Bone marrow (tissue), 2 donors: ENCODE measurements around the gene NDUFB3.
"Not testable (repeated sequence)": the region's sequence is repeated elsewhere in the genome, so short reads cannot be mapped to it uniquely, and the experiment has no call there.

Experiments used
- DNase-seq, 2 donors: peaks; one replicate each; lab custom pipeline; 2025; lab: John Stamatoyannopoulos, UW

NDUFB3 gene

DNA sequence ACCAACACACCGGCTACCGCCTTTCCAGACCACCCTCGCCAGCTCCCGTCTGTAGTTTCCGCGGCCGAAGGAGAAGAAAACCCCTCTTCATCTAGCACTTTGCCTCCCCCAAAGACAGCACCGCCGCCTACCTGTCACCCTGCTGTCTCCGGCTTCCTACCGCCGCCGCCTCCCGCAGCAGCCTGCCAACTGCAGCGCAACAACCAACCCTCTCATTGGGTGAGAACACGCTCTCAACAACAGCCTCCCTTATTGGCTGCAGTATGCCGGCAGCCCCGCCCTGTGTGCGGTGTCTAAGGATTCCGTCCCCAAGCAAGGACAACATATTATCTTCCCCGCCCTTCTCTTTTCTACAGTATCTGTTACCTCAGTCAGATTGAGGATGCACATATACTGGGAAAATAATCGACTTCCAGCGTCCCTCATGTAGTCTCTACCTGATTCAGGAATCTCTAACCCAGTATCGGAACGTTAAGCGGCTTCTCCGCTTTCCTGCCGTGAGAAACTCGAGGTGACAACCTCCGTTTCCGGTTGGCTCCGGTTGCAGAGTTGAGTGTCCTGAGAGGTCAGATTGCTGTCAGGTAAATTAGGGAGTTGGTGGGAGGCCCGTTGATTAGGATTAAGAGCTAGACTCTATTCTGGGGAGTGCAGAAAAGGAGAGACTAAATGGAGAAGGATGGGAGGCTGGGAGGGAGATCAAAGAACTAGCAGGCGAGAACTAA is at the start of gene NDUFB3, which contains the start of gene HYCC2:
Gene NDUFB3 (plus strand): TSS at position 523 of the 722 bp plus-strand sequence. CDS start 6,882 bp downstream, outside the sequence.
Gene HYCC2 (minus strand): TSS at position 193 of the 722 bp plus-strand sequence. CDS start 47,662 bp downstream, outside the sequence.
- DNase-seq = peak; percentile 87 to 93

DNA sequence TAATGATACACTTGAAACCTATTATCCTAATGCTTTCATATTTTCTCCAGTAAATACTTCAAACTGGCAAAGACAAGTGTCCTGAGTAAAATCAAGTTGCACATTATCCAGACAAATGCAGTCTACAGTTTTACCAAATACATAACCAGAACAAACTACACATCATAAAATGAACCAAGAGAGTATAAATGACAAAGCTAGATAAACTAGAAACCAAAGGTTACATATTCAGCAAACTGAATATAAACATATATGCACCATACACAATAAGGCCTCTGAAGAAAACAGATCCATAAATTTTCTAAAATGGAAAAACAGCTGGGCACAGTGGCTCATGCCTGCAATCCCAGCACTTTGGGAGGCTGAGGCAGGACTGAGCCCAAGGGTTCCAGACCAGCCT is 47.3 kb upstream of the NDUFB3 start:
- no peak for DNase-seq

DNA sequence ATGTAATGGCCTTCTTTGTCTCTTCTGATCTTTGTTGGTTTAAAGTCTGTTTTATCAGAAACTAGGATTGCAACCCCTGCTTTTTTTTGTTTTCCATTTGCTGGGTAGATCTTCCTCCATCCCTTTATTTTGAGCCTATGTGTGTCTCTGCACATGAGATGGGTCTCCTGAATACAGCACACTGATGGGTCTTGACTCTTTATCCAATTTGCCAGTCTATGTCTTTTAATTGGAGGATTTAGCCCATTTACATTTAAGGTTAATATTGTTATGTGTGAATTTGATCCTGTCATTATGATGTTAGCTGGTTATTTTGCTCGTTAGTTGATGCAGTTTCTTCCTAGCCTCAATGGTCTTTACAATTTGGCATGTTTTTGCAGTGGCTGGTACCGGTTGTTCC is 37.4 kb upstream of the NDUFB3 start:
- DNase-seq = not testable (repeated sequence)

DNA sequence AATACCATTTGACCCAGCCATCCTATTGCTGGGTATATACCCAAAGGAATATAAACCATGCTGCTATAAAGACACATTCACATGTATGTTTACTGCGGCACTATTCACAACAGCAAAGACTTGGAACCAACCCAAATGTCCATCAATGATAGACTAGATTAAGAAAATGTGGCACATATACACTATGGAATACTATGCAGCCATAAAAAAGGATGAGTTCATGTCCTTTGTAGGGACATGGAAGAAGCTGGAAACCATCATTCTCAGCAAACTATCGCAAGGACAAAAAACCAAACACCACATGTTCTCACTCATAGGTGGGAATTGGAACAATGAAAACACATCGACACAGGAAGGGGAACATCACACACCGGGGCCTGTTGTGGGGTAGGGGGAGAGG is 33.4 kb upstream of the NDUFB3 start:
- not testable (repeated sequence) for DNase-seq

DNA sequence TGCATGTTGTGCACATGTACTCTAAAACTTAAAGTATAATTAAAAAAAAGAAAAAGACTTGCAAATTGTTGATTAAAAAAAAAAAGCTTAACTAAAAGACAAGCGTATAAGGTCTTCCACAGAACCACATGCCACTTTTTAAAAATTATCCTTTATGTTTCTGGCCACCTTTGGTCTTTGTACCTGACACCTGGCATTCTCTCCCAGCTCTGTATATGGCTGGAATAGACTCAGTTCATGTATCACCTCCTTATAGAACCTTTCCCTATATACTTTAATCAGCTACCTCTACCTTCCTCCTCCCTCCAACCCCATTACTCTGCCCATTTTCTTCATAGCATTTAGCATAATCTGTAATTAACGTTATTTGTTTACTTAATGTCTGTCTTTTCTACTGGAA is 32.9 kb upstream of the NDUFB3 start:
- no peak for DNase-seq

DNA sequence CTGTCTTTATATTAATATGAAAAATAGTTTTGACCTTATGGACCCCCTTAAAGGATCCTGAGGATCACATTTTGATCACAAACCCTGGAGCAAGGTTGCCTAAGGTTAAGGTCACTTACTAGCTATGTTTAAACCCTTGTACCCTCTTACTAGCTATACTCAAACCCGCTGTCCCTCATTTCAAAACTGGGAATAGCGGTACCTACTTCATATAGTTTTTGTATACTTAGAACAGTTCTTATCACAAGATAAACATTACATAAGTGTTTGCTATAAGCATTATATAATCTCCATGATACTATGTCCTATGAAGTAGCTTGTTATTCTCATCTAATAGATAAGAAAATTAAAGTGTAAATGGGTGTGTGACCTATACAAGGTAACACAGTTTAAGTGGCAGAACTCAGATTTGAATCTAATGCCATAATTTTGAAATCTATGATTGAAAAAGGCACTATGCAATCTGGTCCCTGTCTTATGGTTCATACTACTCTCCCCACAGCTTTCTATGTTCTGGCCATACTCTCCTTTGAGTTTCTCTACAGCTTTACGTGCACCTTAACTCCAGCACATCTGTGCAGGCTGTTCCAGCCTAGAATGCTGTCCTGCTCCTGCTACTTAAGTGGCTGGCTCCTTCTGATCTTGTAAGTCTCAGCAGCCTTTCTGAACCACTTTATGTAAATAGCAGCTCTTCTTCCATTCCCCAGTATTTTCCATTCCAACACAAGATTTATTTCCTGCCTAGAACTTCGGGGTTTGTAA is 30.8 kb upstream of the NDUFB3 start:
- no peak for DNase-seq

DNA sequence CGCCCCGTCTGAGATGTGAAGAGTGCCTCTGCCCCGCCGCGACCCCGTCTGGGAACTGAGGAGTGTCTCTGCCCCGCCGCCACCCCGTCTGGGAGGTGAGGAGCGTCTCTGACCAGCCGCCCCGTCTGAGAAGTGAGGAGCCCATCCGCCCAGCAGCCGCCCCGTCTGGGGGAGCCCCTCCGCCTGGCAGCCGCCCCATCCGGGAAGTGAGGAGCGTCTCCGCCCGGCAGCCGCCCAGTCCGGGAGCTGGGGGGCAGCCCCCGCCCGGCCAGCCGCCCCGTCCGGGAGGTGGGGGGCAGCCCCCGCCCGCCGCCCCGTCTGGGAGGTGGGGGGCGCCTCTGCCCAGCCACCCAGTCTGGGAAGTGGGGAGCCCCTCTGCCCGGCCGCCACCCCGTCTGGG is 29.4 kb upstream of the NDUFB3 start:
- DNase-seq = not testable (repeated sequence)

DNA sequence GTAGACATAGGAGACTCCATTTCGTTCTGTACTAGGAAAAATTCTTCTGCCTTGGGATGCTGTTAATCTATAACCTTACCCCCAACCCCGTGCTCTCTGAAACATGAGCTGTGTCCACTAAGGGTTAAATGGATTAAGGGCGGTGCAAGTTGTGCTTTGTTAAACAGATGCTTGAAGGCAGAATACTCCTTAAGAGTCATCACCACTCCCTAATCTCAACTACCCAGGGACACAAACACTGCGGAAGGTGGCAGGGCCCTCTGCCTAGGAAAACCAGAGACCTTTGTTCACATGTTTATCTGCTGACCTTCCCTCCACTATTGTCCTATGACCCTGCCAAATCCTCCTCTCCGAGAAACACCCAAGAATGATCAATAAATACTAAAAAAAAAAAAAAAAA is 28.8 kb upstream of the NDUFB3 start:
- DNase-seq = not testable (repeated sequence)

DNA sequence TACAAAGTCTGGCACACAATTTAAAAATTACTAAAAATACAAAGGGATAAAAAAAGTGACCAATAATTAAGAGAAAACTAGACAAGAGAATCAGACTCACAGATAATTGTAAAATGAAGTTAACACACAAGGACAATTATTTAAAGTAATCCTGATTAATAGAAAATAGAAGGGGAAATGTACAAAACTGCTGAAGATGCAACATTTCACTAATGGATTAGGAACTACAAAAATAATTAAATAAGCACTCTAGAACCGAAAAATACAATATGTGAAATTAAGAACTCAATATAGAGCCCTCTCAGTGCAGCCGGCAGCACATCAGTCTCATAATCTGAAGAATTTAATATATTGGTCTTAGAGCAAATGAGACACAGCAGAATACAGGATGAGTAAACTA is 24.9 kb upstream of the NDUFB3 start:
- no peak for DNase-seq

DNA sequence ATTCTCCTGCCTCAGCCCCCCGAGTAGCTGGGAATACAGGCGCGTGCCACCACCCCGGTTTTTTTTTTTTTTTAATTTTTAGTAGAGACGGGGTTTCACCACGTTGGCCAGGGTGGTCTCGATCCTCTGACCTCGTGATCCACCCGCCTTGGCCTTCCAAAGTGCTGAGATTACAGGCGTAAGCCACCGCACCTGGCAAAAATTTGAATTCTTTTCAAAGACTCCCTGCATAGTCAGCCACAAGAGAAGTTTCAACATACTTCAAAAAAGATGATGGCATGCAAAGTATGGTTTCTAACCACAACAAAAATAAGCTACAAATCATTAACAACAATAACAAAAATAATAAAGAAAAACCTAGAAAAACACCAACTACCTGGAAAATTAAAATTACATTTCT is 22.3 kb upstream of the NDUFB3 start:
- no peak for DNase-seq

DNA sequence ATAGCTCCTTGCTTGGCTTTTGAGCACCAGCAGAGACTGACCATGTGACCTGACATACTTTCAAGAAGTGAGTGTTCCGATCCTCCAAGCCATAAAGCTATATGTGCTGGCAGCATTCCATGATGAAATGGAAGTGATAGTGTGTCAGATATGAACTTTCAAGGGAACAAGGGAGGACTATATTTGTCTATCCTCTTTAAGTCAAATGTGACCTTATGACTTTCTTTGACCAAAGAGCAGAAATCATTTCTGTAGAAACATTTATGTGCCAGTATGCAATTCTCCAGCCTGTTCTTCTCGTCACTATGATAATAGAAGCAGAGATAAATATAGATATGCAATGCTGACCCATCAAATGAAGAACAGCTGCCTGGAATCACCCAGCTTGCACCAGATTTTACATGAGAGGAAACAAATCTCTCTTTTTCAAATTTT is 14.7 kb upstream of the NDUFB3 start:
- no peak for DNase-seq

DNA sequence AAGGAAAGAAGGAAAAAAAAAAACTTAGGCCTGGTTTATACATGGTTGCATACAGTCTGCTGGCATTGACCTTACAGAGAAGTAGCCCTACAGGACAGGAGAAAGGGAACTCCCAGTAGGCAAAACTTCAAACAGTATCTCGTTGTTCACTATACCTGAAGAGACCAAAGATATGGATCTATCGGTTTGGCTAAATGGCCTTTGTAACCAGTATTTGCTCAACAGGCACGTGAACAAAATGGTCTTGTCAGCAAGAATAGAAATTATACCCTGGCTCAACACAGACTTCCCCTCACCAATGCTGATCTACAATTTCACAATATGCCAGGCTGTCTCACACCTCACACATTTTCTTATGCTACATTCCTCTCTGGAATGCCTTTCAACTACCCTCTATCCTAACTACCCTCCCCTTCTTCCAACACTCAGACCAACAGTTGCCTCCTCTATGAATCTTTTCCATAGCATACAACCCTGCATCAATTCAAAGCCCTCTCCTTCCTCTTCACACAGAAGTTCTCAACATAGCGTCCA is 14.0 kb upstream of the NDUFB3 start:
- DNase-seq = no peak

DNA sequence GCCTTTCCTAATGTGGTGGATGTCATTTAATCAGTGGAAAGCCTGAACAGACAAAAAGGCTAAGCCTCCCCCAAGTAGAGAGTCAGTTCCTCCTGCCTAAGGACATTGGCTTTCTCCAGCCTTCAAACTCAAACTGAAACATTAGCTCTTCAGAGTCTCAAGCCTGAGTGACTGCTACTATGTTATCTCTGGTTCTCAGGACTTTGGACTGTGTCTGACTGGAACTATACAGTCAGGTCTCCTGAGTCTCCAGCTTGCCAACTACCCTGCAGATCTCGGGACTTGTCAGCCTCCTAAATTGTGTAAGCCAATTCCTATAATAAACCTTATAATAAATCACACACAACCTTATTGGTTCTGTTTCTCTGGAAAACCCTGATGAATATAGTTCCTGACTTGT is 12.9 kb upstream of the NDUFB3 start:
- no peak for DNase-seq

DNA sequence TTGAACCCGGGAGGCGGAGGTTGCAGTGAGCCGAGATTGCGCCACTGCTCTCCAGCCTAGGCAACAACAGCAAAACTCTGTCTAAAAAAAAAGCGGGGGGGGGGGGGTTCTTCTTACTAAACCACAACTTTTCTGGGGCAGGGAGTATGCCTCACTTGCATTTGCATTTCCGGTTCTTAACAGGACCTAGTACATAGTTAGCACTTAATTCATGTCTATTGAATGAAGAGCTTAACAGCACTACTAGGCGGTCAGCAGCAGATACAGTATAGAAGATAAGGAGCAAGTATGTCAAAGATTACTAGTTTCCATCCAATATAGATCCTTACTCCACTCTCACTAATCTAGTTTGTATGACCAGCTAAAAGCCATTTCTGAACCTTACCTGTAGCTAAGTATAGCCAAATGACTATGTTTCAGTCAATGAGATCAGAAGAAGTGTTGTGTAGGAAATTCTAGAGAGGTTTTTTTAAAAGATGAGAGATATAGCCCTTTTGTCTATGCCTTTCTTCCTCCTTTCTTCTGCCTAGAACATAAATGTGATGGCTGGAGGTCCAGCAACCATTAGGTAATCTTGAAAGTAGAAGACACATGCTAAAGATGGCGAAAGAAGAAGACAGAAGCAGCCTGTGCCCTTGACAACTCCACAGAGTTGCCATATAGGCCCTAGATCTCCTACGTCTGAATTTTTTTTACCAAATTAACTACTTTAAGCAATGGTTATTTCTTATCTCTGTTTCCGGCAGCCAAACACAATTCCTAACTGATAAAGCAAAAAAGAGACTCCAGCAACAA is 11.6 kb upstream of the NDUFB3 start:
- DNase-seq = no peak

DNA sequence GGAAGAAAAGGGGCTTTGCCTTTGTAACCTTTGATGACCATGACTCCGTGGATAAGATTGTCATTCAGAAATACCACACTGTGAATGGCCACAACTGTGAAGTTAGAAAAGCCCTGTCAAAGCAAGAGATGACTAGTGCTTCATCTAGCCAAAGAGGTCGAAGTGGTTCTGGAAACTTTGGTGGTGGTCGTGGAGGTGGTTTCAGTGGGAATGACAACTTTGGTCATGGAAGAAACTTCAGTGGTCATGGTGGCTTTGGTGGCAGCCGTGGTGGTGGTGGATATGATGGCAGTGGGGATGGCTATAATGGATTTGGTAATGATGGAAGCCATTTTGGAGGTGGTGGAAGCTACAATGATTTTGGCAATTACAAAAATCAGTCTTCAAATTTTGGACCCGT is 8.3 kb upstream of the NDUFB3 start:
- not testable (repeated sequence) for DNase-seq

DNA sequence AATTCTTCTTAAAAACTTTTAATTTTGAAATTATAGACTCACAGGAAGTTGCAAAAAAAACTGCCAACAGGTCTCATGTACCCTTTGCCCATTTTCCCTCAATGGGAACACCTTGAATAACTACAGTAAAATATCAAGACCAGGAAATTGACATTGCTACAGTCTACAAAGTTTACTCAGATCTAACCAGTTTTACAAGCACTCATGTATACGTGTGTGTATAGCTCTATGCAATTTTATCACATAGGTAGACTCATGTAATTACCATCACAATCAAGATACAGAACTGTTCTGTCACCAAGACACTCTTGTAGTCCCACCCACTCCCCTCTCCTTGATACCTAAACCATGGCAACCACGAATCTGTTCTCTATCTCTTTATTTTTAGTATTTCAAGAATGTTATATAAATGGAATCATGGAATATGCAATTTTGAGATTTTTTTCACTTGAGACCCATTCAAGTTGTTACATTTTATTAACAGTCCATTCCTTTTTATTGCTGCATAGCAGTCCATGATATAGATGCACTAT is 6.9 kb upstream of the NDUFB3 start:
- no peak for DNase-seq

DNA sequence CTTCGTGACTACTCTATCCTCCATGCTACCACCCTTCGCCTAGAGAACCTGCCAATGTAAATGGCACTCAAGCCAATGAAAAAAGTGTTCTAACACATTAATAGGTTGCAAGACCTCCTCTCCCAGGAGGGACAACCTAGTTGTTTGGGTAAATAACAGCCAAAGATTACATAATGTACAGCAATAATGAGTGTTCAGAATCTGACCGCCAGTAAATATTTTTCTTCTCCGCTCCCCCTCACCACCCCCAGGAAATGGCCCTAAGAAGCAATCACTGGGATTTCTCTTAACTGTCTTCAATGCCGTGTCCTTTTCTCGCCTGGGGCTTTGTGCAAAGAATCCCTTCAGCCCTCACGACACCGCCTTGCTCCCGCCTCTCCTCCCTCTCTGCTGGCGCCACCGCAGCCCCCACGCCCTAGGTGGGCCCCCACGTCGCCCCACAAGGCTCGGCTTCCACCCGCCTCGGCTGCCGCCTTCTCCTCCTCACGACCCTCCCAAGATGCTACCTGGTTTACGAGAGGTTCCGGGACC is 788 bp upstream of the NDUFB3 start:
- no peak for DNase-seq

DNA sequence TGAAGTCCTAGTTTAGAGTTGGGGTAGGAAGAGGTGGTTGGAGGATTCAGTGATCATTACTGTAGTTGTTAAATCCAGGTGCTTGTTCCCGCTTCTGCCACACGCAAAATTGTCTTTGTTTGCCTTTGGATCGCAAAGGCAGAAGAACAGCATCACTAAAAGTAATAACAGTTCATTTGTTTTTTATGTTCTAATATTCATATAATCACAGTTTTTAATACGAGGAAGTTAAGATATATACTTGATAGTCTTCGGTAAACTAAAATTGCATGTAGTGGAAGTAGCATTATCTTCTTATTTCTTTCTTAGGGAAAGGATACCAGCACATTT is 365 bp downstream of the NDUFB3 start:
- DNase-seq = no peak

DNA sequence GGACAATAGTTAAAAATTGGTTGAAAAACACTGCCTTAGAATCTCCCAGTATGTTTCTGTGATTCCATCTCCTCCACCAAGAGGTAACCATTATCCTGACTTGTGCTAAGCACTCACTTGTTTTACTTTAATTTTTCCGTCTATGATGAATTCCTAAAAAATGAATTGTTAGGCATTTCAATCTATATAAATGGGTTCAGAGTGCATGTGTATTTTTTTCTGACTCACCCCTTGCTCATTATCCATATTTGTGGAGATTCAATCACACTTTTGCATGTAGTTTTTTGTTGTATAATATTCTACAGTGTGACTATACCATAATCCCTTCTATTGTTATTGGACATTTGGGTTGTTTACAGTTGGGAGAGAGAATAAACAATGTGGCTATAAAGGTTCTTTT is 1.3 kb downstream of the NDUFB3 start:
- DNase-seq = no peak

DNA sequence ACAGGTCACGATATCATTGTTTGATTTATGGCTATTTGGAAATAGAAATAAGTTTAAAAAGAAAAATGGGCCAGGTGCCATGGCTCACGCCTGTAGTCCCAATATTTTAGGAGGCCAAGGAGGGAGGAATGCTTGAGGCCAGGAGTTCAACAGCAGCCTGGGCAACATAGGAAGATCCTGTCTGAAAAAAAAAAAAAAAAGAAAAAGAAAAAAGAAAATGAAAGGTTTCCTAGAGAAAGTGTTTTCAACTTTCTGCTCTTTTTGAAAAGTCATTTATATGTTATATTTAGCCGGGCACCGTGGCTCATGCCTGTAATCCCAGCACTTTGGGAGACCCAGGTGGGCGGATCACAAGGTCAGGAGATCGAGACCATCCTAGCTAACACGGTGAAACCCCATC is 3.2 kb downstream of the NDUFB3 start:
- DNase-seq = no peak

DNA sequence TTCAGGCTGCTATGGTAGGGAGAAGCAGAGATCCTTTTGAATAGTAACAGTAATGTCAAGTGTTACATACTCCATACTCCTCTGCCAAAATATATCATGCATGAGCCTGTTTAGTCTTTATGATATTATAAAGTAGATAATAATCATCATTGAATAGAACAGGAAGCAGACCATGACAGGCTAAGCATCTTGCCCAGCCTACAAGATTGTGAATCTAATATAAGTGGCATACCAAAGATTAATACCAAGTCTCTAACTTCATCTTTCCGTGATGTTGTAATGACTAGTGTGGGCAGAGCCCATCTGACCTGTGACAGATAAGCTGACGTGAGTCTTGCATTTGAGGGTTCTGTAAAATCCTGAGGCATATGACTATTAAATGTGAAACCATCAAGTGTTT is 13.1 kb downstream of the NDUFB3 start:
- no peak for DNase-seq

DNA sequence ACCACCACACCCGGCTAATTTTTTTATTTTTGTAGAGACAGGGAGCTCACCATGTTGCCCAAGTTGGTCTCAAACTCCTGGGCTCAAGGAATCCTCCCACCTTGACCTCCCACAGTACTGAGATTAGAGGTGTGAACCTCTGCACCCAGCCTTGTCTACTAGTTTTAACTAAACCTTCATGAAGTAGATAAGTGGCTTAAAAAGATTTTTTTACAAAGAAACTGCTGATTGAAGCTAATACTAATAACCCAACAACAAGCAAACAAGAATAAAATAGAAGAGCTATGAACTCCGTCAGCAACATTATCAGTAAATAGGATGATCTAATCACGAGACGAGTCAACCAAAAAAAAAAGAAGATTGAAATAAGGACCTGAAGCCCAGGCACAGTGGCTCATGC is 18.8 kb downstream of the NDUFB3 start:
- DNase-seq = no peak
